A549 (cell line): ENCODE data around the gene BRDT. TPM values are rescaled to one million over a fixed set of nuclear protein-coding genes. Genes with fewer than 3 reads are reported as not detected.

Experiments used
- ATAC-seq, 2 experiments: fragments of 200-7000 bp in 1 of 2; fragments of >200 bp in 1 of 2; cut with Nextera tagmentation in 1 of 2; cut with Tn5 transposase in 1 of 2; 3 replicates each; pipeline versions ENCODE4 v1.8.0 to v1.9.1; 2018 to 2020; ENCODE audit warnings: mild to moderate bottlenecking in 1 of 2, moderate library complexity in 1 of 2
- CTCF ChIA-PET: fragments of 300-600 bp; sonication (Branson Sonifier 250); formaldehyde crosslinking; extraction: SDS; loops from one replicate; lab custom pipeline; 2021; ENCODE audit warnings: antibody characterized with exemption, inconsistent platforms; lab: Yijun Ruan, JAX
- POLR2A ChIA-PET: fragments of 350-600 bp; formaldehyde crosslinking; extraction: SDS; loops from one replicate; lab custom pipeline; 2021; ENCODE audit warnings: antibody characterized with exemption, inconsistent platforms; lab: Yijun Ruan, JAX
- DNase-seq, 2 experiments: peaks; one replicate each; pipeline versions ENCODE4 v3.0.0 to v3.0.0-alpha.2; 2011 to 2016; ENCODE audit warnings: low read depth in 1 of 2, low spot score in 1 of 2
- FAIRE-seq: peaks from 2 replicates; lab custom pipeline; 2011; peaks lifted over from hg19 to GRCh38; lab: Jason Lieb, UNC
- H3K27ac ChIP-seq, 2 experiments: fragments of >200 bp; sonication (Bioruptor Twin); formaldehyde crosslinking; 3 replicates each; pipeline ENCODE4 v1.5.1; 2016 to 2017
- H3K4me1 ChIP-seq: fragments of >200 bp; sonication (Bioruptor Twin); formaldehyde crosslinking; 3 replicates; pipeline ENCODE4 v1.6.1; 2016
- H3K4me2 ChIP-seq: fragments of >200 bp; sonication (Bioruptor Twin); formaldehyde crosslinking; 3 replicates; pipeline ENCODE4 v1.6.1; 2016
- H3K4me3 ChIP-seq: fragments of >200 bp; sonication (Bioruptor Twin); formaldehyde crosslinking; 3 replicates; pipeline ENCODE4 v1.5.1; 2016
- H3K9me3 ChIP-seq: fragments of >200 bp; sonication (Bioruptor Twin); formaldehyde crosslinking; 3 replicates; pipeline ENCODE4 v1.6.1; 2016
- CBX2 ChIP-seq: fragments of 200-600 bp; sonication (generic); IDR thresholded peaks from 2 replicates; pipeline ENCODE4 v1.6.1; 2016; ENCODE audit warnings: low read depth, mild to moderate bottlenecking, borderline replicate concordance
- CHD2 ChIP-seq: fragments of 150-350 bp; IDR thresholded peaks from 2 replicates; pipeline ENCODE4 v1.6.1; 2014; ENCODE audit warnings: low read length; ENCODE audit not compliant: partially characterized antibody
- EHF ChIP-seq: fragments of 250-450 bp; sonication (Bioruptor Pico); IDR thresholded peaks from 2 replicates; pipeline ENCODE4 v1.5.0; 2020; ENCODE audit warnings: mild to moderate bottlenecking
- EHMT2 ChIP-seq: fragments of 200-600 bp; sonication (generic); IDR thresholded peaks from 2 replicates; pipeline ENCODE4 v1.6.1; 2016; ENCODE audit warnings: antibody characterized with exemption, low read depth, mild to moderate bottlenecking, moderate library complexity
- FOSB ChIP-seq: fragments of 250-450 bp; sonication (Bioruptor Pico); IDR thresholded peaks from 2 replicates; pipeline ENCODE4 v1.5.0; 2020; ENCODE audit warnings: mild to moderate bottlenecking, moderate library complexity
- FOSL2 ChIP-seq, 2 experiments: fragments of 450-650 bp in 1 of 2; fragments of >200 bp in 1 of 2; sonication (Bioruptor Twin) in 1 of 2; formaldehyde crosslinking; IDR thresholded peaks; 2 replicates each; pipeline versions ENCODE4 v1.5.0 to v1.6.1; 2016 to 2020; ENCODE audit warnings: mild to moderate bottlenecking in 1 of 2, moderate library complexity in 1 of 2
- HDAC2 ChIP-seq: fragments of 200-600 bp; sonication (generic); IDR thresholded peaks from 2 replicates; pipeline ENCODE4 v1.6.1; 2016
- HOXA7 ChIP-seq: fragments of 250-450 bp; sonication (Bioruptor Pico); IDR thresholded peaks from 2 replicates; pipeline ENCODE4 v1.5.0; 2020; ENCODE audit warnings: mild to moderate bottlenecking, moderate library complexity
- HOXB13 ChIP-seq: fragments of 250-450 bp; sonication (Bioruptor Pico); IDR thresholded peaks from 2 replicates; pipeline ENCODE4 v1.5.0; 2020; ENCODE audit warnings: low read depth, mild to moderate bottlenecking, moderate library complexity
- HOXB5 ChIP-seq: fragments of 250-450 bp; sonication (Bioruptor Pico); IDR thresholded peaks from 2 replicates; pipeline ENCODE4 v1.5.0; 2020; ENCODE audit warnings: mild to moderate bottlenecking, moderate library complexity
- KDM1A ChIP-seq: fragments of 200-600 bp; sonication (generic); IDR thresholded peaks from 2 replicates; pipeline ENCODE4 v1.6.1; 2016; ENCODE audit warnings: low read depth, mild to moderate bottlenecking
- MAFK ChIP-seq: fragments of 450-650 bp; IDR thresholded peaks from 2 replicates; pipeline ENCODE4 v1.6.1; 2014; ENCODE audit not compliant: partially characterized antibody
- NPAS2 ChIP-seq: fragments of 250-450 bp; sonication (Bioruptor Pico); IDR thresholded peaks from 2 replicates; pipeline ENCODE4 v1.8.0; 2022; ENCODE audit warnings: mild to moderate bottlenecking, moderate library complexity, borderline replicate concordance
- RAD21 ChIP-seq, 2 experiments: fragments of >200 bp in 1 of 2; sonication (Bioruptor Twin) in 1 of 2; formaldehyde crosslinking in 1 of 2; IDR thresholded peaks in 1 of 2; conservative IDR thresholded peaks in 1 of 2; 2 replicates in 1 of 2; 3 replicates in 1 of 2; pipeline ENCODE4 v1.6.1; 2012 to 2018; ENCODE audit warnings: inconsistent platforms in 1 of 2
- SMC3 ChIP-seq: fragments of >200 bp; sonication (Bioruptor Twin); formaldehyde crosslinking; IDR thresholded peaks from 3 replicates; pipeline ENCODE4 v1.6.1; 2018; ENCODE audit warnings: inconsistent platforms
- TFCP2L1 ChIP-seq: fragments of 250-450 bp; sonication (Bioruptor Pico); IDR thresholded peaks from 2 replicates; pipeline ENCODE4 v1.5.0; 2021; ENCODE audit warnings: mild to moderate bottlenecking
- WGBS: methylation state at CpG from one replicate; pipeline ENCODE4 v1.1.6; 2017; ENCODE audit errors: missing lambda C conversion rate; 5-methylcytosine and 5-hydroxymethylcytosine counted together
- polyA plus RNA-seq, 4 experiments: library from polyadenylated mRNA; depleted of rRNA in 3 of 4; stranded (reverse); fragments of >200 nt; fragmentation: RNase III in 1 of 4; extraction: RNeasy Plus Mini Kit Qiagen cat#74134 plus additional on column Dnase treatment in 1 of 4; gene quantifications; 2 replicates in 3 of 4; 3 replicates in 1 of 4; pipeline ENCODE4 v1.2.3, GENCODE V29; 2011 to 2017
- TF ChIP-seq, protein P1 (sequence below): fragments of >200 bp; sonication (Bioruptor Twin); formaldehyde crosslinking; IDR thresholded peaks from 3 replicates; pipeline ENCODE4 v1.5.1; 2016
- TF ChIP-seq, protein P2 (sequence below): fragments of 250-450 bp; sonication (Bioruptor Pico); IDR thresholded peaks from 2 replicates; pipeline ENCODE4 v1.5.0; 2020; ENCODE audit warnings: low read depth, mild to moderate bottlenecking, moderate library complexity
- TF ChIP-seq, protein P3 (sequence below): IDR thresholded peaks from 2 replicates; pipeline ENCODE4 v1.6.1; 2012
- TF ChIP-seq, protein P4 (sequence below): fragments of 250-450 bp; sonication (Bioruptor Pico); IDR thresholded peaks from 2 replicates; pipeline ENCODE4 v1.5.0; 2021; ENCODE audit warnings: mild to moderate bottlenecking, moderate library complexity, borderline replicate concordance
- TF ChIP-seq, protein P5 (sequence below): fragments of >200 bp; sonication (Bioruptor Twin); formaldehyde crosslinking; IDR thresholded peaks from 3 replicates; pipeline ENCODE4 v1.6.1; 2016
- TF ChIP-seq, protein P6 (sequence below): fragments of >200 bp; sonication (Bioruptor Twin); formaldehyde crosslinking; IDR thresholded peaks from 2 replicates; pipeline ENCODE4 v1.6.1; 2016

BRDT gene
- polyA plus RNA-seq, 2 of the 4 experiments (the other 2 are of a cell fraction), result not detected

DNA sequence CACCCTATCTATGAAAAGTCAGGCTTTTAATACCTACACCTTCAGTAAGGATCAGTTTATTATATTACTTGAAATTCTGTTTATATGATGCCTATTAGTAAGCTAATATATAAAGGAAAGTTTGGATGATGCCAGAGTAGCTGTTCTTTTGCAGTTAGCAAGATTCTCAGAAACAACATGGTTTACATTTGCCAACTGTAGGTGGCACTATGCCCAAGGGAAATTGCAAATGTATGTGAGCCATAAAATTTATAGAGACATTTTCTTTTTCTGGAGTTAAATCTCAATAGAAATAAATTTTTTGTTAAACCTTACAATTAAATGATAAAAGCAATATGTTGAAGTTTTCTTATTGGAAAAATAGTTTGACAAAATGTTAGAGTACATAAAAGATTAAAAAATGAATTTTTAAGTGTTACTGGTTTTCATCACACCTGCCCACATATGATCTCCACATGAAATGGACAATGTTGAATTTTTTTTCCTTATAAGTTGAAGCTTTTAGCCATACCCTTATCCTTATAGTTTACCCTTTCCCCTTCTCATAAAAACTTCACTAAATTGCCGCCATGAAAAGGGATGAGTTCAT is 48.5 kb downstream of the BRDT start:
- H3K4me3 ChIP-seq, result no peak overlapping the region
- no peak for ATAC-seq
- WGBS, result 20% methylated on average over 1 of the region's 1 CpG
- no peaks in the 10 kb centered on the region for H3K9me3 ChIP-seq
- DNase-seq, result peak; percentile 22 to 50
- CTCF ChIA-PET, result interaction anchor here (0.5 to 2.5 kb wide), 17 partner anchors 8 to 494 kb away, joined by 3 to 15 read pairs (median 4); partner anchors contain the start of gene BRDT
- H3K4me2 ChIP-seq, result no peak overlapping the region
- POLR2A ChIA-PET, result no interaction called here
- H3K27ac ChIP-seq, result no peak overlapping the region
- TF ChIP-seq, protein P1, sequence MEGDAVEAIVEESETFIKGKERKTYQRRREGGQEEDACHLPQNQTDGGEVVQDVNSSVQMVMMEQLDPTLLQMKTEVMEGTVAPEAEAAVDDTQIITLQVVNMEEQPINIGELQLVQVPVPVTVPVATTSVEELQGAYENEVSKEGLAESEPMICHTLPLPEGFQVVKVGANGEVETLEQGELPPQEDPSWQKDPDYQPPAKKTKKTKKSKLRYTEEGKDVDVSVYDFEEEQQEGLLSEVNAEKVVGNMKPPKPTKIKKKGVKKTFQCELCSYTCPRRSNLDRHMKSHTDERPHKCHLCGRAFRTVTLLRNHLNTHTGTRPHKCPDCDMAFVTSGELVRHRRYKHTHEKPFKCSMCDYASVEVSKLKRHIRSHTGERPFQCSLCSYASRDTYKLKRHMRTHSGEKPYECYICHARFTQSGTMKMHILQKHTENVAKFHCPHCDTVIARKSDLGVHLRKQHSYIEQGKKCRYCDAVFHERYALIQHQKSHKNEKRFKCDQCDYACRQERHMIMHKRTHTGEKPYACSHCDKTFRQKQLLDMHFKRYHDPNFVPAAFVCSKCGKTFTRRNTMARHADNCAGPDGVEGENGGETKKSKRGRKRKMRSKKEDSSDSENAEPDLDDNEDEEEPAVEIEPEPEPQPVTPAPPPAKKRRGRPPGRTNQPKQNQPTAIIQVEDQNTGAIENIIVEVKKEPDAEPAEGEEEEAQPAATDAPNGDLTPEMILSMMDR, result peak; percentile 77
- TF ChIP-seq HOXA7 (CRISPR knock-in tag) (no peak), RAD21 (conservative IDR thresholded peaks at IDR 0.05 in 1 of 2, IDR thresholded peaks at IDR 0.05 in 1 of 2) (peak; percentile 79), SMC3 (peak; percentile 71)
- TF ChIP-seq, all 56 proteins: peak for 3
- H3K4me1 ChIP-seq, result no peaks in the 10 kb centered on the region
- FAIRE-seq, result no peak

DNA sequence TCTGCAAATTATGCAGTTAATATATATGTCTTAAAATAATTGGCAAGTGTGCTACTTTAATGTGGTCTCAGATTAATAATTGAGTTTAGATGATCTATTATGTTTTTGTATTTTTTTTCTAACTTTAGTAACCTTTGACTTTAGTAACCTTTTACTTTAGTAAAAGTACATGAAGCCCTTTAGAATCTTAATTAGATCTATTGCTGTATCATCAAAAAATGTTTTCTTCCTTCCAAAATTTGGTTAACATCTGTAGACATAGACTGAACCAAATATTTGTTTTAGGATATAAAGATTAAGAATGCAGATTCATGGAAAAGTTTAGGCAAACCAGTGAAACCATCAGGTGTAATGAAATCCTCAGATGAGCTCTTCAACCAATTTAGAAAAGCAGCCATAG is 54.9 kb downstream of the BRDT start:
- TF ChIP-seq NPAS2 (CRISPR knock-in tag) (no peak), MAFK (no peak), CHD2 (no peak), CBX2 (no peak)
- TF ChIP-seq, protein P2, sequence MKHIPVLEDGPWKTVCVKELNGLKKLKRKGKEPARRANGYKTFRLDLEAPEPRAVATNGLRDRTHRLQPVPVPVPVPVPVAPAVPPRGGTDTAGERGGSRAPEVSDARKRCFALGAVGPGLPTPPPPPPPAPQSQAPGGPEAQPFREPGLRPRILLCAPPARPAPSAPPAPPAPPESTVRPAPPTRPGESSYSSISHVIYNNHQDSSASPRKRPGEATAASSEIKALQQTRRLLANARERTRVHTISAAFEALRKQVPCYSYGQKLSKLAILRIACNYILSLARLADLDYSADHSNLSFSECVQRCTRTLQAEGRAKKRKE, result no peak
- CTCF ChIA-PET, result no interaction called here
- no peak for FAIRE-seq
- no peak overlapping the region for H3K27ac ChIP-seq
- DNase-seq, result no peak
- no peaks in the 10 kb centered on the region for H3K4me1 ChIP-seq
- ATAC-seq, result no peak
- POLR2A ChIA-PET, result no interaction called here
- H3K4me3 ChIP-seq, result no peak overlapping the region
- H3K4me2 ChIP-seq, result no peak overlapping the region
- H3K9me3 ChIP-seq, result no peaks in the 10 kb centered on the region

DNA sequence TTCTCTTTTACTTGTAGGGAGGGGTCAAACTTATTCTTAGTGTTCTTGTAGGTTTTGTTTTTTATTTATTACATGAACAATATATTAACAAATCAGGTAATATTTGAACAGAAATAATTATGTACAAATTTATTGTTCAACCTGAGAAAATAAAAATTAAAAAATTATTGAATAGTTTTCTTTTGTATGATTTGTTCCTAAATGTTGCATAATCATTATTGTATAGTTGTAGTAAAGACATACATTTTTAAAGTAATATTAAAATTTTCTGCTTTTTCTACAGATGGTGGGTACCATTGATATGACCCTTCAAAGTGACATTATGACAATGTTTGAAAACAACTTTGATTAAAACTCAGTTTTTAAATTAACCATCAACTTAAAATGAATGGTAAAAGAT is 64.7 kb downstream of the BRDT start:
- no peak overlapping the region for H3K4me3 ChIP-seq
- DNase-seq (no peak), FAIRE-seq (no peak), ATAC-seq (no peak)
- H3K27ac ChIP-seq, result no peak overlapping the region
- H3K9me3 ChIP-seq, result no peaks in the 10 kb centered on the region
- H3K4me2 ChIP-seq, result no peak overlapping the region
- ChIA-PET POLR2A (no interaction called here), CTCF (no interaction called here)
- TF ChIP-seq, protein P3, sequence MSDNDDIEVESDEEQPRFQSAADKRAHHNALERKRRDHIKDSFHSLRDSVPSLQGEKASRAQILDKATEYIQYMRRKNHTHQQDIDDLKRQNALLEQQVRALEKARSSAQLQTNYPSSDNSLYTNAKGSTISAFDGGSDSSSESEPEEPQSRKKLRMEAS, result no peak
- TF ChIP-seq HOXB13 (CRISPR knock-in tag) (no peak), TFCP2L1 (CRISPR knock-in tag) (no peak), FOSL2 (IDR thresholded peaks at IDR 0.05) (no peak), FOSL2 (CRISPR knock-in tag; IDR thresholded peaks at IDR 0.05) (no peak), SMC3 (no peak), EHMT2 (no peak), EHF (CRISPR knock-in tag) (no peak), MAFK (no peak), FOSB (CRISPR knock-in tag) (no peak), HOXB5 (CRISPR knock-in tag) (no peak), CHD2 (no peak), KDM1A (no peak), HDAC2 (no peak)
- TF ChIP-seq, protein P4, sequence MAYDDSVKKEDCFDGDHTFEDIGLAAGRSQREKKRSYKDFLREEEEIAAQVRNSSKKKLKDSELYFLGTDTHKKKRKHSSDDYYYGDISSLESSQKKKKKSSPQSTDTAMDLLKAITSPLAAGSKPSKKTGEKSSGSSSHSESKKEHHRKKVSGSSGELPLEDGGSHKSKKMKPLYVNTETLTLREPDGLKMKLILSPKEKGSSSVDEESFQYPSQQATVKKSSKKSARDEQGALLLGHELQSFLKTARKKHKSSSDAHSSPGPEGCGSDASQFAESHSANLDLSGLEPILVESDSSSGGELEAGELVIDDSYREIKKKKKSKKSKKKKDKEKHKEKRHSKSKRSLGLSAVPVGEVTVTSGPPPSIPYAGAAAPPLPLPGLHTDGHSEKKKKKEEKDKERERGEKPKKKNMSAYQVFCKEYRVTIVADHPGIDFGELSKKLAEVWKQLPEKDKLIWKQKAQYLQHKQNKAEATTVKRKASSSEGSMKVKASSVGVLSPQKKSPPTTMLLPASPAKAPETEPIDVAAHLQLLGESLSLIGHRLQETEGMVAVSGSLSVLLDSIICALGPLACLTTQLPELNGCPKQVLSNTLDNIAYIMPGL (CRISPR knock-in tag), result no peak
- TF ChIP-seq, protein P5, sequence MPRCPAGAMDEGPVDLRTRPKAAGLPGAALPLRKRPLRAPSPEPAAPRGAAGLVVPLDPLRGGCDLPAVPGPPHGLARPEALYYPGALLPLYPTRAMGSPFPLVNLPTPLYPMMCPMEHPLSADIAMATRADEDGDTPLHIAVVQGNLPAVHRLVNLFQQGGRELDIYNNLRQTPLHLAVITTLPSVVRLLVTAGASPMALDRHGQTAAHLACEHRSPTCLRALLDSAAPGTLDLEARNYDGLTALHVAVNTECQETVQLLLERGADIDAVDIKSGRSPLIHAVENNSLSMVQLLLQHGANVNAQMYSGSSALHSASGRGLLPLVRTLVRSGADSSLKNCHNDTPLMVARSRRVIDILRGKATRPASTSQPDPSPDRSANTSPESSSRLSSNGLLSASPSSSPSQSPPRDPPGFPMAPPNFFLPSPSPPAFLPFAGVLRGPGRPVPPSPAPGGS, result no peak
- TF ChIP-seq, protein P6, sequence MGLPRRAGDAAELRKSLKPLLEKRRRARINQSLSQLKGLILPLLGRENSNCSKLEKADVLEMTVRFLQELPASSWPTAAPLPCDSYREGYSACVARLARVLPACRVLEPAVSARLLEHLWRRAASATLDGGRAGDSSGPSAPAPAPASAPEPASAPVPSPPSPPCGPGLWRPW, result no peak
- H3K4me1 ChIP-seq, result no peaks in the 10 kb centered on the region
